DMS153 treated with DMSO at 0.1 percent for 48 hours (cell line): ENCODE results near the gene MFSD1.
A peak's percentile ranks its signal among the peaks of the same experiment; 100 is the strongest.

Experiments used
- DNase-seq: peaks from one replicate; lab custom pipeline; 2025; ENCODE audit not compliant: unreplicated experiment; lab: John Stamatoyannopoulos, UW

The MFSD1 gene

DNA sequence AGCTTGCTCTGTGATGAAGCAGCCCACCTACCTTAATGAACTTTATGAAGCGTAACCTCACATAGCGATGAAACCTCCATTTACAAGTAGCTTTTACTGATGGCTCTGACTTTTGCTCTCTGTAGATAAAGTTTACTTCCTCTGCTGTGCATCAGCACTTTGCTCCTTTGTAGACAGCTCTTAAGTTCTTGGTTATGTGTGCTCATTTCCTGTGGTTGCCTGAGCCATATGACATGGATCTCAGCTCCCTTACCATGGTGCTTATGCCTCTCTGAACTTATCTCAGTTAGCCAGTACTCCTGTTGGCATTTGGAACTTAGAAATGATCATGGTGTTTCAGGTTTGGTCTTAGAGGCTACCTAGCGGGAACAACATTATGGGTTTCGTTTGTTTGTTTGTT is 7.8 kb downstream of the MFSD1 start:
- no peak for DNase-seq

DNA sequence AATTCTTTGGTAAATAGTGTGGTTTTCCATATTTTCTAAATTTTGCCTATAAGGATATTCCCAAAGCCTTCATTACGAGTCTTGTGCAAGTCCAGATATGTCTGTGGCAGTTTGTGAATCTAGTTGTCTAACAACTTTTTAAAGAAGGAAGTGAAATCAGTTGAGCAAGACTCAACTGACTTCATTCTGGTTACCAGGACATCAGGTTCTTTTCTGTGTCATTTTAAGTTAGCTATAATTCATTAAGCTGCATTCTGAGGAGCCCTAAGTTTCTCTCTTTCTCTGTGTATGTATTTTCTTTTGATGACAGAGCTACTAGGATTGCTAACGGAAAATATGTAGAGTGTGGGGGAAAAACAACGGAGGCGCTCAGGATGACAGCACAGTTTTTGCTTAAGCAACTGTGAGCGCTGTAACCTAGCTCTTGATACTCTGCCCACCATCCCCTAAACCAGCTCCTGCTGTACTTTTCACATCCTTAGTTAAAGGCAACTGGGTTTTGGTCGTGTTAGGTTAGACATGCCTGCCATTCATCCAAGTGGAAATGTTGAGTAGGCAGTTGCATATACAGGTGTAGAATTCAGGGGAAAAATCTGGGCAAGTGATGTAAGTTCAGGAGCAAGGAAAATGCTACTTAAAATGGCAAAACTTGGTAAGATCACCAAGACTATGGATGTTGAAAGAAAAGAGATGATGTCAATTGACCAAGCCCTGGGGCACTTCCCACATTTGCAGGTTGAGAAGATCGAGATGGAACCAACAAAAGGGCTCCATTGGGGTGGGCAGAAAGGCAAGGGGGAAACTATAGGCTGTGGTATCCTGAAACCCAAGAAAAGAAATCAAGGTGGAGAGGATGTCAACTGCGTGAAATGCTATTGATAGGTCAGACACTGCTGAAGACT is 9.2 kb downstream of the MFSD1 start:
- no peak for DNase-seq

DNA sequence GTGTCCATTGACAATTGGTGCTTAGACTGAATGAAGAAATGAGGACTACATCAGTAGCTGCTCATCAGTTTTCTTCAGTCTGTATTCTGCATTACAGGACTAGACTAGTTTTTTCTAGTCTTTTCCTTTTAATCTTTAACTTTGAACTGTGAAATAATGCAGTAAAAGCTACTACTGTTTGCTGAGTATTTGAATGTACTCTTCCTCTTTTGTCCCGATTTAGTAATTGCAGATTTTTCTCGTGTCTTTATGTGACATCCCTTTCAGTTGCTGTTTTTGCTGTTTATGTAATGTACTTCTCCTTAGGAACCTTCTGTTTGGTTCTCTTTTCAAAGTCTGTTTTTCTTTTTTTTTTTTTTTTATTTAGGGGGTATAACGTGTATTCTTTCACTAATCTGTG is 17.4 kb downstream of the MFSD1 start:
- no peak for DNase-seq

DNA sequence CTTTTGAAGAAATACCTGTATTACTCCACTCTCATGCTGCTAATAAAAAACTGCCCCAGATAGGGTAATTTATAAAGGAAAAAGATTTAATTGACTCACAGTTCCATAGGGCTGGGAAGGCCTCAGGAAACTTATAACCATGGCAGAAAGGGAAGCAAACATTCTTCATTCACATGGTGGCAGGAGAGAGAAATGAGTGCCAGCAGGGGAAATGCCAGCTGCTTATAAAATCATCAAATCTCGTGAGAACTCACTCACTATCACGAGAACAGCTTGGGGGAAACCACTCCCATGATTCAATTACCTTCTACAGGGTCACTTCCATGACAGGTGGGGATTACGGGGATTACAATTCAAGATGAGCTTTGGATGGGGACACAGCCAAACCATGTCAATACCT is 18.7 kb downstream of the MFSD1 start:
- no peak for DNase-seq

DNA sequence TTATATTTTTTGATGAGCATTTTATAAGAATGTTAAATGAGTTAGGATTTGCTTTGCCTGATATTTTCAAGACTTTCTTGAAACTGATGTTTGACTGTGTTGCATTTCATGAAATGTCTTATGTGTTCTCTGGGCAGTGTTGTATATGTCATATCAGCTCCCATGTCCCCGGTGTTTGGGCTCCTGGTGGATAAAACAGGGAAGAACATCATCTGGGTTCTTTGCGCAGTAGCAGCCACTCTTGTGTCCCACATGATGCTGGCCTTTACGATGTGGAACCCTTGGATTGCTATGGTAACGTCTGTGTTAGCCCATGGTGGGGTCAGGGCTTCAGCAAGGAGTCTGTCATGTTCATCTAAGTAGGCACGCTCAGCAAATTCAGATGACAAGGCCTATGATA is 20.0 kb downstream of the MFSD1 start:
- DNase-seq = no peak

DNA sequence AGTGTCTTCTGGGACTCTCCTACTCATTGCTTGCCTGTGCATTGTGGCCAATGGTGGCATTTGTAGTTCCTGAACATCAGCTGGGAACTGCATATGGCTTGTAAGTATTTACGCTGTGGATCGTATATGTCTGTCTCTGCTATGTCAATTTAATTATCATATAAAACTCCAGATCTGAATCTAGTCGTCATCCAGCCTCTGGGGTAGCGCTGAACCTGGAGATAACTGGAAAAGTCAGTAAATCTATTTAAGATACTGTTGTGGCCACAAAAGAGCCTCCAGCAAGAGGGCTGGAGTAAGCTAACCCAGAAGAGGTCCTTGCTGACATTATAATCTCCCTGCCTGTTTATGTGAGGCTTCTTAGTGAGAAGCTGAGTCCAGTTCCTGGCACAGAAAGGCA is 21.6 kb downstream of the MFSD1 start:
- DNase-seq = no peak

DNA sequence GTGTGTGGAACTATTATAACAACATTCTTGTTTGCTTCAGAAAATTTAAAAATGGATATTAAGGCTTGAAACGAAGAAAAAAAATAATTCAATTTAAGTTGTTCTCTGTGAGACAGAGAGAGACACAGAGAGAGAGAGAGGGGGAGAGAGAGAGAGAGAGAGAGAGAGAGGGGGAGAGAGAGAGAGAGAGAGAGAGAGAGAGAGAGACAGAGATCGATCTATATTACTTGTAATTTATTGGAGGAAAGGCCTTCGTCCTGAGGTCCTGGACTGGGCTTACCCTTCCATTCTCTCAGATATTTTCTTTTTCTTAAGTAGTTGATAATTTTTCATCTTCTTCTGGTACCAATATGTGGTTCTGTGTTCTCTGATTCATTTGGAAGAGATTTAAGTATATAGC is 25.9 kb downstream of the MFSD1 start:
- DNase-seq = no peak

DNA sequence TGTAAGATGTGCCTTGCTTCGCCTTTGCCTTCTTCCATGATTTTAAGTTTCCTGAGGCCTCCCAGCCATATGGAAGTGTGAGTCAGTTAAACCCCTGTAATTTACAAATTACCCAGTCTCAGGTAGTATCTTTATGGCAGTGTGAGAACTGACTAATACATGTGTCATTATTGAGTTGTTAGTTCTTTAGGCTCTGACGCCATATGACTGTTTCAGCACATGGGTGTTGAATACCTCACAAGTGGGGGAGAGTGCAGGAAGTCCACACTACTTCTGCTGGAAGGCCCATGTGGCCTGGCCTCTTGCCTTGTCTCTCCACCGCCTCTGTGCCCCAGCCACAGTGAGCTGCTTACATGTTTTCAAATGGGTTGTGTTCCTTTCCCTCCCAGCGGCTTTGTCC is 28.5 kb downstream of the MFSD1 start:
- DNase-seq = no peak

DNA sequence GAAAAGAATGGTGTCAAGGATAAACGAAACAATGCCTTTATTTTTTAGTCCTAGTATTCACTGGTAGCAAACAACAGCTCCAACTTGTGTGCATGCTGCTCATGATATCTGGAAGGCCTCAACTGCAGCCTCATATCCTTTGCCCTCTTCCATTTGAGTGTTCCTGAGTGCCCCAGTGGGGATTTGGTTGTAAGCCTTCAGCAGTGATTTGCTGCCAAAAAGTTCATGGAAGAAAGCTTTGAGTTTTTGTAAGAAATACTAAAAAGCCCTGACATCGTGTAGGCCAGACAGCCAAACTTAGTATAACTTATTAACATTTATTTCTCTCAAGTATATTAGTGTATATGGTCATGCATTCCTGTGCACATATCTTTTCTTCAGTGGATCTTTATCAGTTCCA is 30.0 kb downstream of the MFSD1 start:
- DNase-seq = no peak

DNA sequence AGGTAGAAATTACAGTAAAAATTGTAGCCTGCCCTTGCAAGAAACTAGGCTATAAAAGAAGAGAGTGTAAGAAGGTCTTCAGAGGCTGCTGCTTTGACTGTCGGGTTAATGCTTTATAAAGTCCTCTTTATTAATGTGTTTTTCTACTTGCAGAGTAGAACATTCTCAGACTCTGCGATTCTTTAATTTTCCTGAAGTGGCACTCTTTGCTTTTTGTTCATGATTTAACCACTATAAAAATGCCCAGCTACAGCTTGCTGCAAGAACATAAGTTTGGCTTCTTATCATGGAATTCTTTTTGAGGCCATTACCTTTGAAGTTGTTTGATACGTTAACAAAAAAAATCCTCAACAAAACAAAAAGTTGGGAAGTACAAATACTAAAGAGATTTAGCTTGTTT is 33.8 kb downstream of the MFSD1 start:
- no peak for DNase-seq

DNA sequence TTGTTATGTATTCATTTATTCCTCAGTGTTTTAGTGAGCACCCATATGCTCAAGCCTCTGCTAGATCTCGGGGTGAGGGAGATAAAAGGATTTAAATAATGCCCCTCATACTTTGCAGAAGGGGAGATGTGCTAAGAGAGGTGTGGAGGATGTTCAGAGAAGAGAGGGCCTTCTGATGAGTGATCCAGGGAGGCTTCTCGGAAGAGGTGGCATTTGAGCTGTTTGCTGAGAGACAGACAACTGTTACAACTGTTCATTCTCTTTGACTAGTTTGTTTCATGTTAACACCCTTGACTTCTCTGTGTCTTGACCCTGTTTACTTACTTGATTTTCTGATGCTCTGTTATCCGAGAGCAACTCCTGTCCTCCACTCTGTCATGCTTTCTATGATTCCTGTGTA is 34.5 kb downstream of the MFSD1 start:
- DNase-seq = no peak

DNA sequence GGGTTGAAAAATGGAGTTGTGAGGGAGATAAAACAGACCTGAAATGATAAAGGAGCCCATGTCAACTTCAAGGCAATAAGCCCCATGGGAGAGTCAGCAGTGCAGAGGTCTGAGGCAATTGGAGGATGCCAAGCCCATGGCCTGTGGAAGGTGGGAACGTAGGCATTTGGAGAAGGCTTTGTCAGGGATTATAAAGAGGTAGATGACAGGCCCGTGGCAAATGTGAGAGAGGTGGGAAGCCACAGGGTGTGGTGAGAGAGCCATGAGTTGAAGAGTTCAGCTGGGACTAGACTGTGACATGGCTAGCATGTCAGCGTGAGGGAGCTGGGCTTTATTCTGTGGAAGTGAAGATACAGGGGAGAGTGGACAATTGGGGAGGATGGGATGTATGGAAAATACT is 35.4 kb downstream of the MFSD1 start:
- no peak for DNase-seq

DNA sequence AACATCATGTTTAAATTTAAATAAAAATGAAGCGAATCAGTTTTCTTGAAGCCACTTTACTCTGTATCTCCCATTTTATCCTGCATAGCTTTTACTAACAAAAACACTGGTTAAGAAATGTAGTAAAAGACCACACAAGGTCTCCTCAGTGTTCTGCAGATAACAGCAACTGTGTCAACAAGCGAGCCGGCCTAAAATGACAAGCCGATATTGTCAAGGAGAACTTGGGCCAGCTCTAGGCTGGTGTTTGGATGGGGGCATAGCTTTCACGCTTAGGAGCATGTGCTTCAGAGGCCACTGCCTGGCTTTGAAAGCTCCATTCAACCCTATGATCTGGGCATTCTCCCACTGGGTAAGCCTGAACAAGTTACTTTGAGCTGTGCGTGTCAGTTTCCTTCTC is 38.1 kb downstream of the MFSD1 start:
- DNase-seq = no peak

DNA sequence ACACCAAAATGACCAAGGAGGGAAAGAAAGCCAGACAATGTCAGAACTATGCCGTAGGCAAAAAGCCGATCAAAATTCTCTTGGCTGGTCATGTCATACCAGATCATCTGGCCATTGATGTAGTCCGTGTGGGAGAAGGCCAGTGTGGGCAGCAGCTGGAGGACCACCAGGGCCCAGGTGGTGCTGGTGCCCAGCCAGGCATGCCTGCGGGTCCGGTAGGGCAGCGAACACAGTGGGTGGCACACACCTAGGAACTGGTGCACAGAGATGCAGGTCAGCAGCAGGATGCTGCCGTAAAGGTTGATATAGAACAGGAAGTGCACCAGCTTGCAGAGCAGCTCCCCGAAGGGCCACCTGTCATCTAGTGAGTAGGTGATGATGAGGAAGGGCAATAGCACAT is 39.5 kb downstream of the MFSD1 start:
- DNase-seq = no peak

DNA sequence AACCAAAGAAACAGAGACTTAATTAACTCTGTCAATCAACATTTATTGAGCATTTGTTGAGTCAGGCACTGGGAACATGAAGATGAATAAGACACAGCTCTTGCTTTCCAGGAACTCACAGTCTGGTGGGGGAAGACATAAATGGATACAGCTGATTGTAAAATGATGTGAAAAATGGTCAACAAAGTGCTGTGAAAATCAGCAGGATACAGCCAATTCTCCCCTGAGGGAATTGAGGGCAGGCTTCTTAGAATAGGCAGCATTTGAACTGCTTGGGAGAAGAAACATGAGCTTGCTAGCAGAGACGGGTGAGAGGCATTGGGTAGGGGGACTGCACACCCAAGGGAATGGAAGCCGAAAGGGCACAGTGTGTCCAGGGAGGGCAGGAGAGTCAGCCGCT is 41.1 kb downstream of the MFSD1 start:
- no peak for DNase-seq

DNA sequence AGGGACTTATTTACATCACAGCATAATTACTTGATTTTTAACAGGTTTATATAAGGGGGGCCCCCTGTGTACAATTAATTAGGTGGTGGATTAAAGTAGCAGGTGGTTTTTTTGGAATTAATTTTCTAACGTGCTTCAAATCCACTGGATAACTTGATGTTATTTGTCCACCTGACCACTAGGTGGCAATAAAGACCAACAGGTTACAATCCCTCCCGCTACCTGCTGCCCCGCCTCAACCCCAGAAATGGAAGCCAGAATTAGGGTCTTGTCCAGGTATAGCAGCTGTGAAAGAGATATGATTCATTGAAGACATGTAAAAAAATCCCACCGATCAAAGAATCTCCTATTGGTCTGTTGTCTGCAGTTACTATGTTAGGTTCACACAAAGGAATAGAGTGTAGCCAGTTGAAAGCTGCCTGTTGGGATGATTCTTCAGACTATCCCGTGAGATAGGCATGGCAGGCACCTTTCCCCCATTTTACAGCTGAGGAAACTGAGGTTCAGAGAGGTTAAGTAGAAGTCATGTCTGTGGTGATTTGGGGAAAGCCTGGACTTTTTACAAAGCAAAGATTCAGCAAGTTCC is 44.0 kb downstream of the MFSD1 start:
- peak; percentile 33 for DNase-seq

DNA sequence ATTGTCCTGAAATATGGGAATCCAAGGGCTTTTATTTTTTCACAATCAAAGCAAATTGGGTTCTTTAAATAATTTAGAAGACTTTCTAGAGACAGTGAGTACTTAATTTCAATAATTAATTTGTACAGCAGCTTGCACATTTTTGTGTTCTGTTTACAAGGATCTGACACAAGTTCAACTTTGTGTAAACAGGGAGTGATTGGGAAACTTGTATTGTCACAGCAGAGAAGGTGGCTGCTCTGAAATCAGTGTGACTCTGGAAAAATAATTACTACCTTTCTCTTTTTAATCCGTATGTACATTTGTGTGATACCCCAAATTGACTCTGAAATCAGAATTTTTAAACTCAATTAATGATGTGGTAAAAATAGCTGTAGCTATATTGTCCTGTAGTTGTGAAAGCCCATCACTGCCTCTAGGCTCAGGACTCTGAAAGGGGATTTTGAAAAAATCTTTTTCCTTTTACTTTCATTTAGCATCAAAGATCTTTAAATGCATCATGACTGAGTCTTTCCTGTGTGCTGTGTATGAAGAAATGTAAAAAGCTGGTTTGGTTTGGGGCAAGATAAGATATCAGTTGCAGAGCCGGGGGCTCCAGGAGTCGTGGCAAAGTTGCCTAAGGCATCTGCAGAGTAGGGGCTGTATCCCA is 45.1 kb downstream of the MFSD1 start:
- DNase-seq = no peak

DNA sequence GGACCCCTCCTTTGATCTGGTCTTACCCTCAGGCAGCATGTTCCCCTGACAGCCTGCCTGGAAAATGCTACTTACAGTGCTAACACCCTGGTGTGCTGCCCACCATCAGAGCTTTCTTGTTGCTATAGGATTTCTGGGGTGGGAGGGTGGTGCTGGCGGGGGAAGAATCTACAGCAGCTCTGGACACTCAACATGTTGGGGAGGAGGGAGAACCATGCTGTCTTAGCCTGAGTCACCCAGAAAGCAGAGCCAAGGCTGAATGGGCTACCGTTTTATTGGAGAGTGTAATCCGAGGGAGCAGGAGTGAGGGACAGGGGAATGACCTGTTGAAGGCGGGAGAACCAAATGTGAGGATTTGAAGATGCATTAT is 45.6 kb downstream of the MFSD1 start:
- no peak for DNase-seq

DNA sequence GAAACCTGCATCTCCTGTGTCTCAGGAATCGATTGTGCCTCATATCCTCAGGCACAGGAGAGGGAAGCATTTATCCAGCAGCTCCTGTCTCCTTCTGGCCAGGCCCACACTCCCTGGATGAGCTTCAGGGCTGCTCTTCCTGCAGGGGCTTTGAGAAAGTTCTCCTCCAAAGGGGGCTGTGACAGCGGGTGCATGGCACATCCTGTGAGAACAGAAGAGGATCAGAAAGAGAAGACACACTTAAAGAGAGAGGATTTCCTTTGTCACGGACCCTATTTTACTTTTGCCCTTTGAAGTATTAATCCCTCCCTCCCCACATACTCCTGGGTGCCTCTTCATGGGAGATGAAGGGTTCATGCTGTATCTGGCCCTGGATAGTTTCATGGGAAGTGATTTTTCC is 46.0 kb downstream of the MFSD1 start:
- no peak for DNase-seq

DNA sequence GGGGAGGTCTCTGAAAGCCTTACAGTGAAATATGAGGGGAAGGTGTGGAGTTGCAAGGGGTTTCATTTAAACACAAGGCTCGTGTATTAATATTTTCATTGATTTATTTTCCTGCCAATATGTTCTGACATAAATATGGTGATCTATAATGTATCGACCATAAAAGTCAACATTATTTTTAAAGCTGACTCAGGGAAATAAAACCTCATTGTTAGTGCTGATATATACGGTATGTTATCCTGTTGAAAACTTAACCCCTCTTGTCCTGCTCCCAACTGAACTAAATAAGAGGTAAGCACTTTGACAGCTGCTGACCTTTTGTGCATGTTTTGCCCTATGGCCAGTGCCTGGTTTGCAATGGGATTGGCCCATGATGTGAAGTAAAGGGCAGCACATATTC is 47.9 kb downstream of the MFSD1 start:
- no peak for DNase-seq

DNA sequence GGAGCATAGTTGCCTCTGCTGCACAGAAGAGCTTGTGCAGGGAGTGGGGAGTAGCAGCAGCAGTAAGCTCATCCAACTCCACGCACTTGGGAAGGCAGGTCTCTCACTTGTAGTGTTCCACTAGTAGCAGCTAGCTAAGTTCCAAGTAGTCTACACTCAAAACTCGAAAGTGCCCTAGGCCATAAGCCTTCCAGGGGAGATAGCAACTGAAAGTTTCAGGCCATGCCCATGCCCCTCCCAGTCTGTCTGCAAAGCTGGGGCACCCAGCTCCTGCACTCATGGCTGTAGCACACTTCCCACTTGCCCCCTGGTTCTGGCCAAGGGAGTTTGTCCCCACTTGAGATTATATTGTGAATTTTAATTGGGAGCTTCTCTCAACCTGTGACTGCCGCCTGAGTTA is 57.5 kb downstream of the MFSD1 start:
- no peak for DNase-seq

DNA sequence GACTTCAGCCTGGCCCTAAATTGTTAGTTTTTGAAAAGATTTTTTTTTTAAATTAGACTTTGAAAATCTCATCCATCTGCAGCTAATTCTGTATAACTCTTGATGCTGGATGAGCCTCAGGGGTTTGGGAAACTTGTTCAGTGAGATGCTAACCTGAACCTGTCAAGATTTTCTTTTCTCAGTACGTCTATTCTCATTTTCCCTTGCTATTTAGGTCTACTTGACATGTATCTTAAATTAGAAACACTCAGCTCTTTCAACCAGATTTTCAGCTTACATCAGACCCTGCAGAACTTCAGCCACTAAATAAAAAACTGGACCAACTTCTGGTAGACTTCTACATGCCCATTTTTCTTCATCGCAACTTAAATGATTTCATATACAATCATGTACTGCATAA is 61.4 kb downstream of the MFSD1 start:
- DNase-seq = no peak
